Fibroblast of lung (primary cell): ENCODE data around the gene TSHZ2. TPM values are rescaled to one million over a fixed set of nuclear protein-coding genes. Genes with fewer than 3 reads are reported as not detected.

ENCODE experiments used
- DNase-seq, 2 donors: peaks; one replicate each; pipeline versions ENCODE4 v3.0.0 to v3.0.0-alpha.2; 2010; ENCODE audit warnings: low read depth in 2 of 2
- H2AFZ ChIP-seq: 2 replicates; pipeline ENCODE4 v1.5.1; 2012; ENCODE audit warnings: low read length, control low read depth, inconsistent platforms
- H3K27ac ChIP-seq: 2 replicates; pipeline ENCODE4 v1.5.1; 2011; ENCODE audit warnings: low read length, control low read depth; ENCODE audit not compliant: insufficient read depth
- H3K27me3 ChIP-seq: 2 replicates; pipeline ENCODE4 v1.5.1; 2011; ENCODE audit warnings: mild to moderate bottlenecking, low read length; ENCODE audit not compliant: control insufficient read depth, insufficient read depth
- H3K36me3 ChIP-seq: 2 replicates; pipeline ENCODE4 v1.5.1; 2011; ENCODE audit warnings: low read length; ENCODE audit not compliant: control insufficient read depth, insufficient read depth
- H3K4me1 ChIP-seq: 2 replicates; pipeline ENCODE4 v1.5.1; 2011; ENCODE audit warnings: low read length; ENCODE audit not compliant: control insufficient read depth, insufficient read depth; ENCODE audit errors: extremely low read depth
- H3K4me2 ChIP-seq: 2 replicates; pipeline ENCODE4 v1.5.1; 2011; ENCODE audit warnings: low read length, control low read depth; ENCODE audit not compliant: insufficient read depth; ENCODE audit errors: extremely low read depth
- H3K4me3 ChIP-seq, 4 experiments: fragments of 200-600 bp in 1 of 4; sonication (generic) in 1 of 4; replicated peaks in 1 of 4; 2 replicates each; pipeline ENCODE4 v1.5.1; 2011 to 2016; ENCODE audit warnings: low read length in 4 of 4, low read depth in 3 of 4, mild to moderate bottlenecking in 3 of 4, control low read depth in 2 of 4, inconsistent platforms in 1 of 4, mixed read lengths in 1 of 4; ENCODE audit not compliant: insufficient read depth in 1 of 4; ENCODE audit errors: control extremely low read depth in 1 of 4
- H3K79me2 ChIP-seq: 2 replicates; pipeline ENCODE4 v1.5.1; 2012; ENCODE audit warnings: mild to moderate bottlenecking, low read length, inconsistent platforms; ENCODE audit not compliant: control insufficient read depth, insufficient read depth
- H3K9ac ChIP-seq: 2 replicates; pipeline ENCODE4 v1.5.1; 2011; ENCODE audit warnings: mild to moderate bottlenecking, low read length, control low read depth; ENCODE audit not compliant: insufficient read depth
- H3K9me3 ChIP-seq: 2 replicates; pipeline ENCODE4 v1.5.1; 2012; ENCODE audit warnings: low read depth, low read length; ENCODE audit not compliant: control insufficient read depth, insufficient read depth
- H4K20me1 ChIP-seq: 2 replicates; pipeline ENCODE4 v1.5.1; 2011; ENCODE audit warnings: low read length; ENCODE audit not compliant: control insufficient read depth, insufficient read depth; ENCODE audit errors: extremely low read depth
- CTCF ChIP-seq, 2 donors: IDR thresholded peaks in 1 of 2; conservative IDR thresholded peaks in 1 of 2; 1 replicate in 1 of 2; 2 replicates in 1 of 2; pipeline ENCODE4 v1.5.1; 2011 to 2012; ENCODE audit warnings: low read length in 2 of 2, control low read depth in 1 of 2, inconsistent platforms in 1 of 2, low read depth in 1 of 2, mild to moderate bottlenecking in 1 of 2
- EZH2 ChIP-seq: IDR thresholded peaks from 2 replicates; pipeline ENCODE4 v1.5.1; 2012; ENCODE audit warnings: low read length, control low read depth, mild to moderate bottlenecking; ENCODE audit errors: missing control alignments
- polyA plus RNA-seq, 2 donors: library from polyadenylated mRNA; depleted of rRNA in 1 of 2; stranded (reverse) in 1 of 2; unstranded in 1 of 2; fragments of >200 nt; gene quantifications; 2 replicates each; pipeline ENCODE4 v1.2.1, GENCODE V29; 2011 to 2012; ENCODE audit warnings: missing spikeins in 1 of 2
- total RNA-seq: library from RNA; depleted of rRNA; stranded (reverse); fragments of >200 nt; gene quantifications from 2 replicates; pipeline ENCODE4 v1.2.1, GENCODE V29; 2014

The TSHZ2 gene
- total and polyA plus RNA-seq, 2 donors (not counting 1 experiment from before 2014, with no cell fraction given), result 0.15 to 2.6 TPM

- Histone ChIP-seq H3K9me3 (no peaks in the 10 kb centered on the region), H3K79me2 (no peaks in the 10 kb centered on the region), H3K4me1 (no peaks in the 10 kb centered on the region), H4K20me1 (no peaks in the 10 kb centered on the region), H3K4me2 (no peak overlapping the region), H2AFZ (no peak overlapping the region), H3K9ac (no peak overlapping the region), H3K4me3 (no peak overlapping the region), H3K36me3 (no peaks in the 10 kb centered on the region), H3K27me3 (no peaks in the 10 kb centered on the region), H3K27ac (no peak overlapping the region)
- peak in 1 of 2 donors; percentile 42 for DNase-seq
- TF ChIP-seq CTCF (conservative IDR thresholded peaks at IDR 0.05 in 1 of 2, IDR thresholded peaks at IDR 0.05 in 1 of 2; ENCODE audit: low read depth in 1 of 2, low read length in 2 of 2) (no peak), EZH2 (no peak)
These were observed 132.7 kb downstream of the TSHZ2 start for GRCh38 chr20:53104884-53105283.

- no peak for DNase-seq
- no peak for TF ChIP-seq EZH2
- TF ChIP-seq CTCF (conservative IDR thresholded peaks at IDR 0.05 in 1 of 2, IDR thresholded peaks at IDR 0.05 in 1 of 2; ENCODE audit: low read depth in 1 of 2, low read length in 2 of 2), result no peak
- no peak overlapping the region for H3K4me2 ChIP-seq
- no peaks in the 10 kb centered on the region for H3K79me2 ChIP-seq
- H3K36me3 ChIP-seq, result no peaks in the 10 kb centered on the region
- no peak overlapping the region for H3K9ac ChIP-seq
- H4K20me1 ChIP-seq, result no peaks in the 10 kb centered on the region
- H3K27me3 ChIP-seq, result no peaks in the 10 kb centered on the region
- H3K4me3 ChIP-seq, result no peak overlapping the region
- H3K9me3 ChIP-seq, result no peaks in the 10 kb centered on the region
- H3K4me1 ChIP-seq, result no peaks in the 10 kb centered on the region
- H3K27ac ChIP-seq, result no peak overlapping the region
- no peak overlapping the region for H2AFZ ChIP-seq
These were observed 144.6 kb downstream of the TSHZ2 start for GRCh38 chr20:53116733-53117132.

- H3K79me2 ChIP-seq, result no peaks in the 10 kb centered on the region
- no peaks in the 10 kb centered on the region for H3K36me3 ChIP-seq
- no peak overlapping the region for H3K9ac ChIP-seq
- no peaks in the 10 kb centered on the region for H4K20me1 ChIP-seq
- no peak for TF ChIP-seq EZH2
- no peak for TF ChIP-seq CTCF (conservative IDR thresholded peaks at IDR 0.05 in 1 of 2, IDR thresholded peaks at IDR 0.05 in 1 of 2; ENCODE audit: low read depth in 1 of 2, low read length in 2 of 2)
- H3K9me3 ChIP-seq, result no peaks in the 10 kb centered on the region
- no peak overlapping the region for H2AFZ ChIP-seq
- no peaks in the 10 kb centered on the region for H3K4me1 ChIP-seq
- H3K27ac ChIP-seq, result no peak overlapping the region
- H3K27me3 ChIP-seq, result no peaks in the 10 kb centered on the region
- H3K4me2 ChIP-seq, result no peak overlapping the region
- no peak for DNase-seq
- no peak overlapping the region for H3K4me3 ChIP-seq
These were observed 150.7 kb downstream of the TSHZ2 start for GRCh38 chr20:53122853-53123252.
